Inflammatory macrophage treated with lipopolysaccharide for 1 hour (primary cell): ENCODE measurements around the gene TRAF5.
"Not testable (repeated sequence)": the region's sequence is repeated elsewhere in the genome, so short reads cannot be mapped to it uniquely, and the experiment has no call there.

Experiments used
- DNase-seq, 2 donors: peaks; one replicate each; pipeline ENCODE4 v3.0.0-alpha.2; 2020 to 2022

Gene TRAF5

DNA sequence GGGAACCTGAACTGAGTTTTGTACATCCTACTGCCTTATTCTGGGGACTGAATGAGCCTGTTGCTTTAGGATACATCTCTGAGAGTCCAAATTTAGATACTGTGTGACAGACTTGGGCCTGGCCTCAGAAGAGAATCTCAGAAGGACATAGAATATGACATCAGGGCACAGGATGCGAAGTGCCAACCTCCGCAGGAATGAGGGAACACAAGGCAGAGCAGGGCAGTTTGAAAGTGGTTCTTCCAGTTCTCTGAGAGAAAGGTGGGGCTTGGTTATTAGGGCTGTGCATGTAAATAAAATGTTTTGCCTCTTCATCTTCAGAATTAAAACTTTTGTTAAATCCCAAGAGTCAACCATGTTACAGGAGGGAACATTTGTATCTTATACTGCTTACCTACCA lies 23.1 kb downstream of the TRAF5 start:
- DNase-seq, result no peak

DNA sequence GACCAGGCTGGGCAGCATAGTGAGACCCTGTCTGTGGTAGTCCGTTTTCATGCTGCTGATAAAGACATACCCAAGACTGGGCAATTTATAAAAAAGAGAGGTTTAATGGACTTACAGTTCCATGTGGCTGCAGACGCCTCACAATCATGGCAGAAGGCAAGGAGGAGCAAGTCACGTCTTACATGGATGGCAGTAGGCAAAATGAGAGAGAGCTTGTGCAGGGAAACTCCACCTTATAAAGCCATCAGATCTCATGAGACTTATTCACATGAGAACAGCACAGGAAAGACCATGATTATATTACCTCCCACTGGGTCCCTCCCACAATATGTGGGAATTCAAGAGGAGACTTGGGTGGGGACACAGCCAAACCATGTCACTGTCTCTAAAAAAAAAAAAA lies 25.4 kb downstream of the TRAF5 start:
- not testable (repeated sequence) for DNase-seq

DNA sequence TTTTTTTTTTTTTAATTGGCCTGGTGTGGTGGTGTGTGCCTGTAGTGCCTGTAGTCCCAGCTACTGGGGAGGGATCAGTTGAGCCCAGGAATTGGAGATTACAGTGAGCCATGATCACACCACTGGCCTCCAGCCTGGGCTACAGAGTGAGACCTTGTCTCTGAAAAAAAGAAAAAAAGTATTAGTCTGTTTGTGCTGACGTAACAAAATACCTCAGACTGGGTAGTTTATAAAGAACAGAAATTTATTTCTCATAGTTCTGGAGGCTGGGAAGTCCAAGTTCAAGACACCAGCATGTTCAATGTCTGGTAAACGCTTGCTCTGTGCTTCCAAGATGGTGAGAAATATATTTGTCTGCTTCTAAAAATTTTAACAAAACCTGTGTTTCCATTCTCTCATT lies 25.8 kb downstream of the TRAF5 start:
- no peak for DNase-seq

DNA sequence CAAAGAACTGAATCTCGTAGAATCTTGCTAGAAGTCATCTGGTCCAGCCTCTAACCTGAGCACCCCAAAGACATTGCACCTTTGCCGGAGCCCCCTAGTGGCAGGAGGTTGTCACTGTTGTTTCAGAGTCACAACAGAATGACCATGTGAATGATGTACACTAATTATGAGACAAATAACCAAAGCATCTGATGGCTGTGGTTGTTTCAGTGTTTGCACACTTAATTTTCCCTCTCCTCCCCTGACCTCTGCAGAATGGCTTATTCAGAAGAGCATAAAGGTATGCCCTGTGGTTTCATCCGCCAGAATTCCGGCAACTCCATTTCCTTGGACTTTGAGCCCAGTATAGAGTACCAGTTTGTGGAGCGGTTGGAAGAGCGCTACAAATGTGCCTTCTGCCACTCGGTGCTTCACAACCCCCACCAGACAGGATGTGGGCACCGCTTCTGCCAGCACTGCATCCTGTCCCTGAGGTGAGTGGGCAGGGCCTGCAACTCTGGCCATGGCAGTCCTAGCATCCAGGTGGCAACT lies 26.4 kb downstream of the TRAF5 start:
- peak; percentile 17 to 59 for DNase-seq

GRCh38 chr1:211353562-211354212 lies 27.1 kb downstream of the TRAF5 start:
- no peak for DNase-seq

DNA sequence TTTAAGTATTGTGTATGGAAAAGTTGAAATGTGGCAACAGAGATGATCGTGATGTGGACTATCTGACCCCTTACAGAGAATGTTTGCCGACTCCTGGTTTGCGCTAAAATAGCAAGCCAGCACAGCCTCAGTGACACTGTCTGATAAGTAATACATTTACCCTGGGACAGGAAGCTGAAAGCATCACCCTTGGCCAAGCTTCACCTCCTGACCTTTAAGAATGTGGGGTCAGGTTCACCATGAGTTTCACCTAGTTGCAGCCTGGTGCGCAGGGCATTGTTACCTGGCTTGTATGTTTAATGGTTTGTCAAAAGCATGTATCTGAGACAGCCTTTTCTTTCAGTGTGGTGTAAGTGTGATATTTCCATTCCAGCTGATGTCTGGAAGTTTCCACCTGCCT lies 29.2 kb downstream of the TRAF5 start:
- DNase-seq, result no peak

- peak; percentile 57 to 78 for DNase-seq
Measured at GRCh38 chr1:211356723-211357407, 30.2 kb downstream of the TRAF5 start.

DNA sequence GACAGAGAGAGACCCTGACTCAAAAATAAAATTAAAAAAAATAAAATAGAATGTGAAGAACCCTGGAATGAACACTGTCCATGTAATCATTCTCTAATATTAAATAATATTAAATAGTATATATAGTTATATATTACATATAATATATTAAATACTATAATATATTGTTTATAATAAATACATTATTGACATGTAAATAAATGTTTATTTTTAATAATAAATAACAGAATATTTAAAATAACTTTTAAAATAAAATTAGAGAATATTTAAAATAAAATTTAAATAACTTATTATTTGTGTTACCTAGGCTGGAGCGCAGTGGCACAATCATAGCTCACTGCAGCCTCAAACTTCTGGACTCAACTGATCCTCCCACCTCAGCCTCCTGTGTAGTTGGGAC lies 32.1 kb downstream of the TRAF5 start:
- no peak for DNase-seq

DNA sequence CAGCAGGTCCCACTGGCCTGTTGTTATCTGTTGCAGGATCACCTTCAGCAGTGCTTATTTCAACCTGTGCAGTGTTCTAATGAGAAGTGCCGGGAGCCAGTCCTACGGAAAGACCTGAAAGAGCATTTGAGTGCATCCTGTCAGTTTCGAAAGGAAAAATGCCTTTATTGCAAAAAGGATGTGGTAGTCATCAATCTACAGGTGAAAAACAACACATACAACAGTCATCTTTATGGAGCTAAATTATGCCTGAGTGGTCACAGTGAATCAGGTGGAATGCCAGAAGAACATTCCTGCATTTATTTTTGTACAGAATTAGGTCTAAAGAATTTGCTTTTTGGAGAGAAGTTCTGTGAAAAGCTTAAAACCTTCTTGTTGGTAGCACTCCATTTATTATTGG lies 33.2 kb downstream of the TRAF5 start:
- DNase-seq, result no peak

DNA sequence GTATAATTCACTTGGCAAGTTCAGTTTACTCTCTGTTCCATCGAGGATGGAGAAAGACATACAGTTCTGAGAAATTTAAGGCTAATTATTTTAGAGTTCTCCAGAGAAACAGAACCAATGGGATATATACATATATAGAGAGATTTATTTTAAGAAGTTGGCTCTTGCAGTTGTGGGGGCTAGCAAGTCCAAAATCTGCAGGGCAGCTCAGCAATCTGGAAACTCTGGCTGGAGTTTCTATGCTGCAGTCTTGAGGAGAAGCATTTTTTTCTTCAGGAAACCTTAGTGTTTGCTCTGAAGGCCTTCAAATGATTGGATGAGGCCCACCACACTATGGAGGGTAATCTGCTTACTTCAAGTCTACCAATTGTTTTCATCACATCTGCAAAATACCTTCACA lies 34.6 kb downstream of the TRAF5 start:
- no peak for DNase-seq

DNA sequence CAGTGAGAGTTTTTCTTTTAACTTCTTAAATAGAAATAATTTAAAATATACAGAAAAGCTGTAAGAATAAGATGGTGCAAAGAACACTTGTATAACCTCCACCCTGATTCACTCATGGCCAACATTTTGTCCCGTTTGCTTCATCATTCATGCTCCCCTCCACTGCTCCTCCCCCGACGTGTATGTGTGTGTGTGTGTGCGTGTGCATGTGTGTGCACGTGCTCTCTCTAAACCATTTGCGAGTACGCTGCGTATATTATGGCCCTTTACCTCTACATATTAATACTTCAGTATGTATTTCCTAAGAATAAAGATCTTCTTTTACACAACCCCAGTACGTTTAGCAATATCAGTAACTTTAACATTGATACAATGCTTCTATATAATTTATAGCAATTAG lies 43.0 kb downstream of the TRAF5 start:
- no peak for DNase-seq

DNA sequence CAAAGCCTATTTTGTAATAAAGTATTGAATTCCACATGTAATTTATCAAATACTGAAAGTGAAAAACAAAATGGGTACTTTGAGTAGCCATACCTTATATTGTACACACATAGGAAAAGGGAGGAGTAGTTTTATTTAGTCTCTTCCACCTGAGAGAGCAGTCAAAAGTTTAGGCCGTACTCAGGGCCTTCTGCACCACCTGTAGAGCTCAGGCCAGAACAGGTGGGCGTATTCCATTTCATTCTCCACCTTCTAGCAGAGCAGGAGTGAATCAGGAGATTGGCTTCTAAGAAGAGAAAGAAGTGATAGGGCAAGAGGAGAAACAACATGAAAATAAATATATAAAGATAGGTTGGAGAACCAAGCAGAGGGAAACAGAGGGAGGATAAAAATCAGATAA lies 44.0 kb downstream of the TRAF5 start:
- no peak for DNase-seq

- DNase-seq, result no peak
Measured at GRCh38 chr1:211371406-211372105, 44.9 kb downstream of the TRAF5 start.

DNA sequence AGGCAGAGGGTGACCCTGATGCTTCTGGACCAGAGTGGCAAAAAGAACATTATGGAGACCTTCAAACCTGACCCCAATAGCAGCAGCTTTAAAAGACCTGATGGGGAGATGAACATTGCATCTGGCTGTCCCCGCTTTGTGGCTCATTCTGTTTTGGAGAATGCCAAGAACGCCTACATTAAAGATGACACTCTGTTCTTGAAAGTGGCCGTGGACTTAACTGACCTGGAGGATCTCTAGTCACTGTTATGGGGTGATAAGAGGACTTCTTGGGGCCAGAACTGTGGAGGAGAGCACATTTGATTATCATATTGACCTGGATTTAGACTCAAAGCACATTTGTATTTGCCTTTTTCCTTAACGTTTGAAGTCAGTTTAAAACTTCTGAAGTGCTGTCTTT lies 45.8 kb downstream of the TRAF5 start:
- no peak for DNase-seq

- DNase-seq, result peak; percentile 15 to 16
Measured at GRCh38 chr1:211375146-211375818, 48.6 kb downstream of the TRAF5 start.

- DNase-seq, result no peak
Measured at GRCh38 chr1:211375949-211376348, 49.3 kb downstream of the TRAF5 start.

GRCh38 chr1:211376807-211377470 lies 50.3 kb downstream of the TRAF5 start:
- peak; percentile 14 to 38 for DNase-seq

GRCh38 chr1:211377539-211378450 lies 51.2 kb downstream of the TRAF5 start:
- DNase-seq, result peak; percentile 23 to 75

DNA sequence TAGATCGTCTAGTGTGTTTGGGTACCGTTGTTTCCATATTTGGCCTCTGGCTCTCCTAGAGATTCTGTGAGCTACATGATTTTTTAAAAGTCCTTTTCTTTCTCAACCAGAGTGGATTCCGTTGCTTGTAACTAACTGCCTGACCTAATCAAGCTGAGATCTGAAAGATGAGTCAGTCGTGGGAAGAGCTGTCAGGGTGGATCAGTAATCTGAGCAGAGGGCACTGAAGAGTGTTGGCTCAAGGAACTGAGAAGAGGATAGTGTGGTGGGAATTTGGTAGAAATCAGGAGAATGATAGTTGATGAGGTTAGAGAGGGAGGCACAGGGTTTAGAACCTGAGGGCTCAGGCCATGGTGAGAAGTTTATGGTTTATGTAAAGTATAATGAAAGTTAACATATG lies 52.2 kb downstream of the TRAF5 start:
- DNase-seq, result peak; percentile 49 to 78

- DNase-seq, result no peak
Measured at GRCh38 chr1:211379446-211379845, 52.8 kb downstream of the TRAF5 start.

GRCh38 chr1:211381481-211382181 lies 55.0 kb downstream of the TRAF5 start:
- DNase-seq, result no peak
